GM23338 (cell line): ENCODE data around the gene SYT7. TPM values are rescaled to one million over a fixed set of nuclear protein-coding genes. Genes with fewer than 3 reads are reported as not detected.

Experiments
- ATAC-seq: fragments of 200-7000 bp; cut with Tn5 transposase; 3 replicates; pipeline ENCODE4 v1.9.1; 2020
- DNase-seq: peaks from one replicate; pipeline ENCODE4 v3.0.0-alpha.2; 2015; ENCODE audit warnings: low spot score
- H2AFZ ChIP-seq: fragments of 200-600 bp; sonication (generic); 2 replicates; pipeline ENCODE4 v1.8.0; 2016; ENCODE audit warnings: antibody characterized with exemption, mild to moderate bottlenecking, moderate library complexity
- H3F3A ChIP-seq: fragments of 200-600 bp; sonication (generic); replicated peaks from 2 replicates; pipeline ENCODE4 v1.8.0; 2017; ENCODE audit warnings: antibody characterized with exemption, mixed run types, low read depth
- H3K27ac ChIP-seq: fragments of 200-600 bp; sonication (generic); 2 replicates; pipeline ENCODE4 v1.6.1; 2016; ENCODE audit warnings: low read depth
- H3K27me3 ChIP-seq: fragments of 200-600 bp; sonication (generic); 2 replicates; pipeline ENCODE4 v1.8.0; 2016; ENCODE audit warnings: mild to moderate bottlenecking, mixed run types, moderate library complexity; ENCODE audit not compliant: insufficient read depth
- H3K36me3 ChIP-seq: fragments of 200-600 bp; sonication (generic); 2 replicates; pipeline ENCODE4 v1.8.0; 2016; ENCODE audit warnings: mild to moderate bottlenecking; ENCODE audit not compliant: insufficient read depth
- H3K4me1 ChIP-seq: fragments of 200-600 bp; sonication (generic); 2 replicates; pipeline ENCODE4 v1.8.0; 2016; ENCODE audit warnings: mild to moderate bottlenecking, moderate library complexity; ENCODE audit not compliant: insufficient read depth
- H3K4me2 ChIP-seq: fragments of 200-600 bp; sonication (generic); 2 replicates; pipeline ENCODE4 v1.7.1; 2017; ENCODE audit warnings: mixed run types
- H3K4me3 ChIP-seq: fragments of 200-600 bp; sonication (generic); 2 replicates; pipeline ENCODE4 v1.6.1; 2016; ENCODE audit warnings: mixed run types
- H3K79me2 ChIP-seq: fragments of 200-600 bp; sonication (generic); replicated peaks from 2 replicates; pipeline ENCODE4 v1.8.0; 2017; ENCODE audit warnings: mild to moderate bottlenecking; ENCODE audit not compliant: insufficient read depth
- H3K9me2 ChIP-seq: fragments of 200-600 bp; sonication (generic); 2 replicates; pipeline ENCODE4 v1.8.0; 2017; ENCODE audit not compliant: insufficient read depth
- H4K20me1 ChIP-seq: fragments of 200-600 bp; sonication (generic); replicated peaks from 2 replicates; pipeline ENCODE4 v1.8.0; 2017; ENCODE audit warnings: mild to moderate bottlenecking; ENCODE audit not compliant: insufficient read depth
- H3K27ac Mint-ChIP-seq: 2 replicates; pipeline ENCODE4 v1.8.0; 2020; ENCODE audit warnings: inconsistent platforms, mild to moderate bottlenecking, moderate library complexity, mixed read lengths
- H3K27me3 Mint-ChIP-seq: 3 replicates; pipeline ENCODE4 v1.8.0; 2022; ENCODE audit warnings: low read depth, mild to moderate bottlenecking, moderate library complexity, mixed read lengths, inconsistent platforms; ENCODE audit not compliant: insufficient read depth, poor library complexity
- H3K36me3 Mint-ChIP-seq: 3 replicates; pipeline ENCODE4 v1.8.0; 2021; ENCODE audit warnings: low read depth, mild to moderate bottlenecking, inconsistent platforms, moderate library complexity, mixed read lengths
- H3K4me1 Mint-ChIP-seq: 3 replicates; pipeline ENCODE4 v1.8.0; 2020; ENCODE audit warnings: mild to moderate bottlenecking, inconsistent platforms, mixed read lengths
- H3K4me3 Mint-ChIP-seq: 3 replicates; pipeline ENCODE4 v1.8.0; 2021; ENCODE audit warnings: moderate library complexity, mild to moderate bottlenecking, inconsistent platforms, mixed read lengths
- H3K9me3 Mint-ChIP-seq: 3 replicates; pipeline ENCODE4 v1.8.0; 2020; ENCODE audit warnings: moderate library complexity, mild to moderate bottlenecking, inconsistent platforms, mixed read lengths
- EZH2phosphoT487 ChIP-seq: fragments of 200-600 bp; sonication (generic); IDR thresholded peaks from one replicate; pipeline ENCODE4 v1.8.1; 2018; ENCODE audit warnings: antibody characterized with exemption; ENCODE audit not compliant: unreplicated experiment
- JUNB ChIP-seq: IDR thresholded peaks from one replicate; pipeline ENCODE4 v1.6.1; 2016; ENCODE audit warnings: antibody characterized with exemption; ENCODE audit not compliant: unreplicated experiment
- NANOG ChIP-seq: IDR thresholded peaks from 2 replicates; pipeline ENCODE4 v1.6.1; 2016; ENCODE audit warnings: antibody characterized with exemption, borderline replicate concordance
- STAT1 ChIP-seq: IDR thresholded peaks from one replicate; pipeline ENCODE4 v1.6.1; 2016; ENCODE audit warnings: antibody characterized with exemption; ENCODE audit not compliant: unreplicated experiment
- polyA plus RNA-seq: library from polyadenylated mRNA; unstranded; fragments of >200 nt; fragmentation: Nextera tagmentation; extraction: Ambion mirVana; gene quantifications from 2 replicates; pipeline ENCODE4 v1.2.1, GENCODE V29; 2016
- total RNA-seq: library from RNA; depleted of rRNA; stranded (reverse); fragments of >200 nt; shearing (Covaris generic); gene quantifications from 2 replicates; pipeline ENCODE4 v1.2.3, GENCODE V29; 2014
- TF ChIP-seq, protein P1 (sequence below): IDR thresholded peaks from one replicate; pipeline ENCODE4 v1.6.1; 2018; ENCODE audit warnings: antibody characterized with exemption; ENCODE audit not compliant: unreplicated experiment
- TF ChIP-seq, protein P2 (sequence below), 2 experiments: fragments of 200-600 bp in 1 of 2; sonication (generic) in 1 of 2; conservative IDR thresholded peaks; 2 replicates each; pipeline versions ENCODE4 v1.5.1 to v1.6.1; 2016 to 2017; ENCODE audit warnings: antibody characterized with exemption in 2 of 2, low read depth in 2 of 2, mild to moderate bottlenecking in 2 of 2, moderate library complexity in 1 of 2
- TF ChIP-seq, protein P3 (sequence below): IDR thresholded peaks from 2 replicates; pipeline ENCODE4 v1.6.1; 2016; ENCODE audit warnings: antibody characterized with exemption

SYT7 gene
- total and polyA plus RNA-seq, 2 experiments from 2014 or later = 1.6 to 10.3 TPM

GRCh38 chr11:61533401-61533800, 47.5 kb downstream of the SYT7 start:
- peaks cover 17% of the 10 kb centered on the region for H3K4me1 Mint-ChIP-seq
- H2AFZ ChIP-seq = no peak overlapping the region
- H3K27me3 Mint-ChIP-seq = peaks cover 4% of the 10 kb centered on the region
- H3K4me1 ChIP-seq = no peaks in the 10 kb centered on the region; the same call in 1 of the 2 replicates
- H3F3A ChIP-seq = no peaks in the 10 kb centered on the region
- ATAC-seq = no peak
- H4K20me1 ChIP-seq = no peaks in the 10 kb centered on the region
- no peak overlapping the region for H3K4me3 ChIP-seq
- no peak overlapping the region for H3K4me3 Mint-ChIP-seq
- TF ChIP-seq STAT1 = no peak
- H3K79me2 ChIP-seq = no peaks in the 10 kb centered on the region
- H3K9me3 Mint-ChIP-seq = no peaks in the 10 kb centered on the region
- H3K9me2 ChIP-seq = no peaks in the 10 kb centered on the region
- H3K27ac ChIP-seq = no peak overlapping the region
- no peak overlapping the region for H3K27ac Mint-ChIP-seq
- no peak for DNase-seq
- H3K36me3 ChIP-seq = no peaks in the 10 kb centered on the region
- H3K4me2 ChIP-seq = no peak overlapping the region
- no peaks in the 10 kb centered on the region for H3K27me3 ChIP-seq
- no peaks in the 10 kb centered on the region; the same call in 2 of the 3 replicates for H3K36me3 Mint-ChIP-seq

DNA sequence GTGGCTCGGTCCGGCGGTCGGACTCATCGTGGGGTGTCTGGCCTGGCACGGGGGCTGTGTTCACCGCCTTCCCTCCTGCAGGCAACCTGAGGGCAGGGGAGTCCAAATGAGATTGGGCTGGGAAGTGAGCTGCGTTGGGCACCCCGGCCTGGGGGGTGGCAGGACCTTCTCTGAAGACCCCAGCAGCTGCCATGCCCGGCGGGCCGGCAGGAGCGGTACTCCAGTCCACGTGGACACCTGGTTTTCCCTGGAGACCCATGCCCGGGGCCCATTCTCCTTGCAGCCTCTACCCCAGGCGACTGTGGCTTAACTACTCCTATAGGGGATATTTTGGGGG, 47.9 kb downstream of the SYT7 start:
- Histone ChIP-seq H3K4me2 (no peak overlapping the region), H3K27me3 (no peaks in the 10 kb centered on the region), H3F3A (no peaks in the 10 kb centered on the region), H3K4me3 (no peak overlapping the region), H3K9me2 (no peaks in the 10 kb centered on the region), H4K20me1 (no peaks in the 10 kb centered on the region), H3K36me3 (no peaks in the 10 kb centered on the region), H3K79me2 (no peaks in the 10 kb centered on the region), H3K4me1 (no peaks in the 10 kb centered on the region; the same call in 1 of the 2 replicates), H3K27ac (no peak overlapping the region), H2AFZ (no peak overlapping the region)
- H3K27ac Mint-ChIP-seq = no peak overlapping the region
- TF ChIP-seq, protein P1, sequence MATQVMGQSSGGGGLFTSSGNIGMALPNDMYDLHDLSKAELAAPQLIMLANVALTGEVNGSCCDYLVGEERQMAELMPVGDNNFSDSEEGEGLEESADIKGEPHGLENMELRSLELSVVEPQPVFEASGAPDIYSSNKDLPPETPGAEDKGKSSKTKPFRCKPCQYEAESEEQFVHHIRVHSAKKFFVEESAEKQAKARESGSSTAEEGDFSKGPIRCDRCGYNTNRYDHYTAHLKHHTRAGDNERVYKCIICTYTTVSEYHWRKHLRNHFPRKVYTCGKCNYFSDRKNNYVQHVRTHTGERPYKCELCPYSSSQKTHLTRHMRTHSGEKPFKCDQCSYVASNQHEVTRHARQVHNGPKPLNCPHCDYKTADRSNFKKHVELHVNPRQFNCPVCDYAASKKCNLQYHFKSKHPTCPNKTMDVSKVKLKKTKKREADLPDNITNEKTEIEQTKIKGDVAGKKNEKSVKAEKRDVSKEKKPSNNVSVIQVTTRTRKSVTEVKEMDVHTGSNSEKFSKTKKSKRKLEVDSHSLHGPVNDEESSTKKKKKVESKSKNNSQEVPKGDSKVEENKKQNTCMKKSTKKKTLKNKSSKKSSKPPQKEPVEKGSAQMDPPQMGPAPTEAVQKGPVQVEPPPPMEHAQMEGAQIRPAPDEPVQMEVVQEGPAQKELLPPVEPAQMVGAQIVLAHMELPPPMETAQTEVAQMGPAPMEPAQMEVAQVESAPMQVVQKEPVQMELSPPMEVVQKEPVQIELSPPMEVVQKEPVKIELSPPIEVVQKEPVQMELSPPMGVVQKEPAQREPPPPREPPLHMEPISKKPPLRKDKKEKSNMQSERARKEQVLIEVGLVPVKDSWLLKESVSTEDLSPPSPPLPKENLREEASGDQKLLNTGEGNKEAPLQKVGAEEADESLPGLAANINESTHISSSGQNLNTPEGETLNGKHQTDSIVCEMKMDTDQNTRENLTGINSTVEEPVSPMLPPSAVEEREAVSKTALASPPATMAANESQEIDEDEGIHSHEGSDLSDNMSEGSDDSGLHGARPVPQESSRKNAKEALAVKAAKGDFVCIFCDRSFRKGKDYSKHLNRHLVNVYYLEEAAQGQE = no peak
- TF ChIP-seq EZH2phosphoT487 (no peak), JUNB (no peak), NANOG (no peak)
- TF ChIP-seq, protein P2, sequence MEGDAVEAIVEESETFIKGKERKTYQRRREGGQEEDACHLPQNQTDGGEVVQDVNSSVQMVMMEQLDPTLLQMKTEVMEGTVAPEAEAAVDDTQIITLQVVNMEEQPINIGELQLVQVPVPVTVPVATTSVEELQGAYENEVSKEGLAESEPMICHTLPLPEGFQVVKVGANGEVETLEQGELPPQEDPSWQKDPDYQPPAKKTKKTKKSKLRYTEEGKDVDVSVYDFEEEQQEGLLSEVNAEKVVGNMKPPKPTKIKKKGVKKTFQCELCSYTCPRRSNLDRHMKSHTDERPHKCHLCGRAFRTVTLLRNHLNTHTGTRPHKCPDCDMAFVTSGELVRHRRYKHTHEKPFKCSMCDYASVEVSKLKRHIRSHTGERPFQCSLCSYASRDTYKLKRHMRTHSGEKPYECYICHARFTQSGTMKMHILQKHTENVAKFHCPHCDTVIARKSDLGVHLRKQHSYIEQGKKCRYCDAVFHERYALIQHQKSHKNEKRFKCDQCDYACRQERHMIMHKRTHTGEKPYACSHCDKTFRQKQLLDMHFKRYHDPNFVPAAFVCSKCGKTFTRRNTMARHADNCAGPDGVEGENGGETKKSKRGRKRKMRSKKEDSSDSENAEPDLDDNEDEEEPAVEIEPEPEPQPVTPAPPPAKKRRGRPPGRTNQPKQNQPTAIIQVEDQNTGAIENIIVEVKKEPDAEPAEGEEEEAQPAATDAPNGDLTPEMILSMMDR (conservative IDR thresholded peaks at IDR 0.05; ENCODE audit: low read depth in 2 of 2) = no peak
- TF ChIP-seq, protein P3, sequence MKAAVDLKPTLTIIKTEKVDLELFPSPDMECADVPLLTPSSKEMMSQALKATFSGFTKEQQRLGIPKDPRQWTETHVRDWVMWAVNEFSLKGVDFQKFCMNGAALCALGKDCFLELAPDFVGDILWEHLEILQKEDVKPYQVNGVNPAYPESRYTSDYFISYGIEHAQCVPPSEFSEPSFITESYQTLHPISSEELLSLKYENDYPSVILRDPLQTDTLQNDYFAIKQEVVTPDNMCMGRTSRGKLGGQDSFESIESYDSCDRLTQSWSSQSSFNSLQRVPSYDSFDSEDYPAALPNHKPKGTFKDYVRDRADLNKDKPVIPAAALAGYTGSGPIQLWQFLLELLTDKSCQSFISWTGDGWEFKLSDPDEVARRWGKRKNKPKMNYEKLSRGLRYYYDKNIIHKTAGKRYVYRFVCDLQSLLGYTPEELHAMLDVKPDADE = no peak
- no peaks in the 10 kb centered on the region for H3K9me3 Mint-ChIP-seq
- no peaks in the 10 kb centered on the region; the same call in 2 of the 3 replicates for H3K36me3 Mint-ChIP-seq
- no peak for DNase-seq
- peaks cover 4% of the 10 kb centered on the region for H3K27me3 Mint-ChIP-seq
- peaks cover 14% of the 10 kb centered on the region for H3K4me1 Mint-ChIP-seq
- no peak overlapping the region for H3K4me3 Mint-ChIP-seq
- no peak for ATAC-seq
